Activated CD4-positive, CD25-positive, alpha-beta regulatory T cell (primary cell): ENCODE results near the gene MYCT1.

Source experiments
- DNase-seq, 4 experiments: peaks; one replicate each; lab custom pipeline; 2025; lab: John Stamatoyannopoulos, UW

Gene MYCT1

GRCh38 chr6:152723398-152723797, 25.7 kb downstream of the MYCT1 start:
- no peak for DNase-seq

GRCh38 chr6:152726313-152726712, 28.6 kb downstream of the MYCT1 start:
- no peak for DNase-seq

GRCh38 chr6:152727507-152727906, 29.8 kb downstream of the MYCT1 start:
- DNase-seq, result no peak

- DNase-seq, result no peak
Observed at GRCh38 chr6:152734630-152735029, 36.9 kb downstream of the MYCT1 start.

- DNase-seq, result no peak
Observed at GRCh38 chr6:152736687-152737273, 39.1 kb downstream of the MYCT1 start.

DNA sequence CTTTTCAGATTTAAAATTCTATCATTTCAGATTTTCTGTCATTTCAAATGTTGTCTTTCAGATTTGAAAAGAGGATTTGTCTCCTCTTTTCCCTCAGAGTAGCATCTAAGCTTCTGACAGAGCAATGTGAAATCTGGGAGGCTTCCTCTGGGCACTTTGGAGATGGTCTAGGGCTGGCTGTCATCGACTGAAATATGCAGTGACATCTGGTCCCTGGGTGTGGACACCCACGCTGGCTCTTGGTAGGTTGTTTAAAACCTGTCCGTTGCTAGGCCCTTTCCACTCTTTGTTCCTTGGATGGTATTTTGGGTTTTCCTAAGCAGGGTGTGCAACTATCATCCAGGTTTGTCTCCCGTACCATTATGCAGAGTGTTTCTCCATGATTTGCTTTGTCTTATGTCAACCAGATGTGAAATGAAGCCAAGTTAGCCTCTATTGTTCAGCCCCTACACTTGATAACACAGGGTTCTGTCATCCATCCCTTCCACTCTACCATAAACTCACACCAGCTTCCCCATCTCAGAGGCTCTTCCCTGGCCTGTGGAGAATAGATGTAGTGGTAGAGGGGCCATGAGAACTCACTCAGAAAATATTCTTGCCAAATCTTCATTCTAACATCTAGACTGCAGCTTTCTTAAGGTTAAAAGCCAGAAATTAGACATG, 47.9 kb downstream of the MYCT1 start:
- no peak for DNase-seq

DNA sequence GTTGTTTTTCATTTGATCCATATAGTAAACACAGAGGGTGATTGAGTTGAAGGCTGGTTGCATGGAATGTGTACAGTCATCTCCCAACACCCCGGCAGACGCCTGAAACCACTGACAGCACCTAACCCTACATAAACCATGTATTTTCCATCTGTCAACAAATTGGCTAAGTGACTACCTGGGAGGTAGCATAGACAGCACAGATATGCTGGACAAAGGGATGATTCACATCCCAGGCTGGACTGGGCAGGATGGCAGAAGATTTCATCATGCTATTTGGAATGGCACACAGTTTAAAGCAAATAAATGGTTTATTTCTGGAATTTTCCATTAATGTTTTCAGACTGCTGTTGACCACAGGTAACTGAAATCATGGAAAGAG, 48.5 kb downstream of the MYCT1 start:
- no peak for DNase-seq

GRCh38 chr6:152748843-152749242, 51.1 kb downstream of the MYCT1 start:
- DNase-seq, result no peak

DNA sequence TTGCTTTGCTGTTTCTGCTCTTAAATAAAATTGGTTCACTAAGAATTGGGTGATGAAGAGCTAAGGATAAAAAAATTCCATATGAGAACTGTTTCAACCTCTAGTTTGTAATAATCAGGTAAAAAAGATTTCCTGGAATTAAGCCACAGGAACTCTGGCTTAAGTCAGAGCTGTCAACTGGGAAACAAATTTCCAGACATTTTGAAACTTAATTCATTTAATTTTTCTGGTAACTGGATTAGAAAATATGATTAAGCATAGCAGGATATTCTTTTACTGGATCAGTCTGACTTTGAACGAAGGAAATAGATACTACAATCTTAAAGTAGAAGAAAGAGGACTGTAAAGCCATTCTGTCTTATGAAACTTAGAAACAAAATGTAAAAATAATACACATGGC, 51.6 kb downstream of the MYCT1 start:
- DNase-seq, result no peak

DNA sequence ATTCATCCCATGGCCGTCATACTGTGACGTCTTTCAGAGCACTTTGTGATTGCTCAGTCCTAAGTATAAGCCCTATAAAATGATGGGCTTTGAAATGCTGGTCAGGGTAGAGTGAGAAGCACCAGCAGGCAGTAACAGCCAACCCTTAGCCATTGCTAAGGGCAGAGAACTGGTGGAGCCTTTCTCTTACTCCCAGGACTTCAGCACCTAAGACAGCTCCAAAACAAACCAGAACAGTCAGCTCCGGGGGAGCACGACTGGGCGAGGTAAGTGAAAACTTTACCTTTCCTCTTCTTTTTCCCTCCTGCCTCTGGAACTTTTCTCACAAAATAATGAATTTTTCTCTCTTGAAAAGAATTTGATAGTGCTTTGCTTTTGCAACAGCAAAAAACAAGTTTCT, 53.0 kb downstream of the MYCT1 start, which contains the start of gene VIP:
Gene VIP, plus strand, starts transcription at position 104 of the 400 bp plus-strand sequence. CDS start 1,381 bp downstream, outside the sequence.
- DNase-seq, result no peak

GRCh38 chr6:152765331-152765730, 67.6 kb downstream of the MYCT1 start:
- DNase-seq, result no peak

DNA sequence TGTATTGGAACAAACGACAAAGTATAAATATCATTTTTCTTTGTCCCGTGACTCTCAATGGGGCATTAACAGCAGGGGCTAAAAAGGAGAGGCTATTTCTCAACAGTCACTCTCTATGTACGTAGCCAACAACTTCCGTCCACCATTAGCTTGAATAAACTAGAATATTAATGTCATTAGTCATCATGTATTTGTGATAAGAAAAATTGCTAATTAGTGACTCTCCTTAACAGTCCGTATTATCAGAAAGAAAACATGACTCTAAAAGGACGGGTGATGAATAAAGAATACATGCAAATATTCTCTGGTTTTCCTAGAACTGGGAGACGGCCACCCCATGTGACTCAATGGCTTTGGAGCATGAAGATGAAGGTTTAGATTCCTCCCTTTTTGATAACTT, 71.5 kb downstream of the MYCT1 start:
- no peak for DNase-seq

DNA sequence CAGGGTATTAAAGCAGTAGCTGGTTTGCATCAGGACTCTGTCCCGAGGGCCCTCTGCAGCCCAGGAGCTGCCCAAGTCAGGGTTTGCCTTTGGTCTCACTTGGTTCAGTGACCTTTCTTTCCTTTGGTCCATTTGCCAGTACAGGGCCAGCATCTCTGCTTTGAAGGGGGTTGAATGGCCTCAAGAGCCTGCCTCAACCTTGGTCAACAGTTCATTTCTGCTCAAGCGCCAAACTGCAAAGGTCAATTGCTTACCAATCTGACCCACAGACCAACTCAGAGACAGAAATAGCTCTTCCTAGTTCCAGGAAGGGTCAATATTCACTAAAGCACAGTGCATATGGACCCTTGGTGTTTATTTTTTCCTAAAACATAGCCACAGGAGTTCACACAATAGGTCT, 72.3 kb downstream of the MYCT1 start:
- no peak for DNase-seq

DNA sequence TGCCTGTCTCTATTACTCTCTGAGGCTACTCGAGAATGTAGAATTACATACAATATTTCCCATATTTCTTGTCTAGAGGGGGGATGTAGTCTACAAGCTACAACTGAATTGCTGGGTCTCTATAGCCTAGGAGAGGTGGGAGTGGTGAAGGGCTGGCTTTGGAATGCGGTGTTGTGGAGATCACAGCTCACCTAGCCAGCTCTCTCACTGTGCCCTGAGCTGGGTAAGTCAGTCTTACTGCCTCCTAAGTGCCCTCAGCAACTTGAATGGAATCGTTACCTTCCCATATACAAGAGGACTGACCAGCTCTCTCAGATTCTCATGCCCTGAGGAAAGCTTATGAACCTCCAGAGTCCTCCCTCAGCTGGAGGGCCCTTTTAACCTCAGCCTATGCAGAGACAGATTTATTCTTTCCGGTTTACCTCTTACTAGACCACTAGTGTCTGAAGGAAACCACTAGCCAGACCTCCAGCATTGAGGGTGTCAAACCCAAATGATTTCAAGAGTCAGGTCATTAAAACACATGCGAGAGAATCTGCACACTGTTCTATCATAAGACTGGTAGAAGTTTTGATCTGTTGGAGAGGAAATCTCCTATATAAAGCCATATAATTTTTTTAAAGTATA, 73.5 kb downstream of the MYCT1 start:
- DNase-seq, result no peak
